ENCODE results near the gene PRXL2C. TPM values are rescaled to one million over a fixed set of nuclear protein-coding genes. Genes with fewer than 3 reads are reported as not detected.
A peak's percentile ranks its signal among the peaks of the same experiment; 100 is the strongest.

PRXL2C gene
- polyA plus RNA-seq, 1 of the 3 experiments (the other 2 are of a cell fraction) = 8.4 TPM

DNA sequence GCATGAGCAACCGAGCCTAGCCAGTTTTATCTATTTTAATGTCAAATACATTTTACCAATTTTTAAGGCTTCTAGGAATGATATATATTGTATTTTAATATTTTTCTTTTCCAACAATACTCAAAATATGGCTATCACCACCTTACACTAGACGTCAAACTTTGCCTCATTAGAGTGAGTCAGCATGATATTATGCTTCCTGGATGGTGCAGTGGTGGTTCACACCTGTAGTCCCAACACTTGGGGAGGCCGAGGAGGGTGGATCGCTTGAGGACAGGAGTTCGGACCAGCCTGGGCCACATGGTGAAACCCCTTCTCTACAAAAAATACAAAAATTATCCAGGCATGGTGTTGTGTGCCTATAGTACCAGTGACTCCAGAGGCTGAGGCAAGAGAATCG is 28.2 kb downstream of the PRXL2C start:
- no peak for DNase-seq
- no peaks in the 10 kb centered on the region for H3K27me3 ChIP-seq (ENCODE audit: insufficient read depth)
- H3K4me3 ChIP-seq (ENCODE audit: low read depth in 2 of 2, low read length in 1 of 2) = no peak overlapping the region
- WGBS (ENCODE audit: low lambda C conversion rate) = 82% methylated on average over 6 of the region's 6 CpGs
- no peaks in the 10 kb centered on the region for H3F3A ChIP-seq (replicated peaks; ENCODE audit: insufficient read depth)
- CTCF ChIA-PET = no interaction called here
- H4K20me1 ChIP-seq (ENCODE audit: insufficient read depth) = no peaks in the 10 kb centered on the region
- H3K4me2 ChIP-seq = no peak overlapping the region
- H2AFZ ChIP-seq (ENCODE audit: low read depth) = no peak overlapping the region
- TF ChIP-seq SIN3A (IDR thresholded peaks at IDR 0.05; ENCODE audit: borderline replicate concordance, low read depth, low read length) = no peak
- TF ChIP-seq, protein P1, sequence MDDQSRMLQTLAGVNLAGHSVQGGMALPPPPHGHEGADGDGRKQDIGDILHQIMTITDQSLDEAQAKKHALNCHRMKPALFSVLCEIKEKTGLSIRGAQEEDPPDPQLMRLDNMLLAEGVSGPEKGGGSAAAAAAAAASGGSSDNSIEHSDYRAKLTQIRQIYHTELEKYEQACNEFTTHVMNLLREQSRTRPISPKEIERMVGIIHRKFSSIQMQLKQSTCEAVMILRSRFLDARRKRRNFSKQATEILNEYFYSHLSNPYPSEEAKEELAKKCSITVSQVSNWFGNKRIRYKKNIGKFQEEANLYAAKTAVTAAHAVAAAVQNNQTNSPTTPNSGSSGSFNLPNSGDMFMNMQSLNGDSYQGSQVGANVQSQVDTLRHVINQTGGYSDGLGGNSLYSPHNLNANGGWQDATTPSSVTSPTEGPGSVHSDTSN (IDR thresholded peaks at IDR 0.05) = no peak
- TF ChIP-seq, protein P2, sequence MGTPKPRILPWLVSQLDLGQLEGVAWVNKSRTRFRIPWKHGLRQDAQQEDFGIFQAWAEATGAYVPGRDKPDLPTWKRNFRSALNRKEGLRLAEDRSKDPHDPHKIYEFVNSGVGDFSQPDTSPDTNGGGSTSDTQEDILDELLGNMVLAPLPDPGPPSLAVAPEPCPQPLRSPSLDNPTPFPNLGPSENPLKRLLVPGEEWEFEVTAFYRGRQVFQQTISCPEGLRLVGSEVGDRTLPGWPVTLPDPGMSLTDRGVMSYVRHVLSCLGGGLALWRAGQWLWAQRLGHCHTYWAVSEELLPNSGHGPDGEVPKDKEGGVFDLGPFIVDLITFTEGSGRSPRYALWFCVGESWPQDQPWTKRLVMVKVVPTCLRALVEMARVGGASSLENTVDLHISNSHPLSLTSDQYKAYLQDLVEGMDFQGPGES (IDR thresholded peaks at IDR 0.05; ENCODE audit: low read depth, low read length) = no peak
- no peak for TF ChIP-seq RCOR1 (IDR thresholded peaks at IDR 0.05; ENCODE audit: low read length)
- TF ChIP-seq RAD21 (IDR thresholded peaks at IDR 0.05; ENCODE audit: low read length) = no peak
- TF ChIP-seq JUND (IDR thresholded peaks at IDR 0.05) = no peak
- TF ChIP-seq CHD2 (IDR thresholded peaks at IDR 0.05; ENCODE audit: low read length, partially characterized antibody) = no peak
- no peak for TF ChIP-seq SMC3 (IDR thresholded peaks at IDR 0.05; ENCODE audit: low read depth, low read length)
- TF ChIP-seq RFX5 (IDR thresholded peaks at IDR 0.05; ENCODE audit: low read length) = no peak
- TF ChIP-seq MAX (IDR thresholded peaks at IDR 0.05; ENCODE audit: low read depth) = no peak
- TF ChIP-seq EZH2phosphoT487 (IDR thresholded peaks at IDR 0.05; ENCODE audit: borderline replicate concordance, low read depth) = no peak
- TF ChIP-seq FOXJ3 (CRISPR knock-in tag; IDR thresholded peaks at IDR 0.05) = no peak
- no peak for TF ChIP-seq FOXM1 (IDR thresholded peaks at IDR 0.05; ENCODE audit: low read depth)
- no peak for TF ChIP-seq TEAD4 (IDR thresholded peaks at IDR 0.05; ENCODE audit: borderline replicate concordance, insufficient read depth)
- H3K4me1 ChIP-seq (ENCODE audit: control insufficient read depth in 1 of 2, insufficient read depth in 2 of 2, low read depth in 1 of 2, low read length in 1 of 2) = no peaks in the 10 kb centered on the region
- no peaks in the 10 kb centered on the region for H3K36me3 ChIP-seq (replicated peaks in 1 of 2; ENCODE audit: control insufficient read depth in 1 of 2, insufficient read depth in 2 of 2, low read length in 1 of 2)
- H3K9me2 ChIP-seq = no peaks in the 10 kb centered on the region
- H3K79me2 ChIP-seq (ENCODE audit: insufficient read depth) = no peaks in the 10 kb centered on the region
- POLR2A ChIA-PET = no interaction called here
- no peaks in the 10 kb centered on the region for H3K9me3 ChIP-seq
- no peak overlapping the region for H3K27ac ChIP-seq (ENCODE audit: low read depth in 2 of 2, low read length in 1 of 2)
- H3K9ac ChIP-seq = no peak overlapping the region

DNA sequence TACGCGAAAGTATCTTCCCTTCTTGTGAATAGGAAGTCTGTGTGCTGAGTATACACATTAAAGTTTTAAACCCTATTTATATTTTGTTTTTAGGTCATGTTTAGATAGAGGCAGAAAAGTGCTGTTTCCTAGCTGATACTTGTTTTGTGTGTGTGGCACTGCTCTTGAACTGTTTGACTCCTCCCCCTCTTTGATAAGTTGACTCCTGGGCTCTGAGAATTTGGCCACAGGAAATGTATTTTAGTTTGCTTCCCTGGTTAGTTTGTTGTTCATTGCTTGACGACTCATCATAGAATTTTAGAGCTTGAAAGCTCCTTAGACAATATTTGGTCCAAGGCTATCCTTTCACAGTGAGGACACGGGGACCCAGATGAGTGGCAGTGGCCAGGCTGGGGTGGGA is 33.5 kb downstream of the PRXL2C start:
- H3K27me3 ChIP-seq (ENCODE audit: insufficient read depth) = no peaks in the 10 kb centered on the region
- H4K20me1 ChIP-seq (ENCODE audit: insufficient read depth) = peaks cover 10% of the 10 kb centered on the region
- TF ChIP-seq, protein P3, sequence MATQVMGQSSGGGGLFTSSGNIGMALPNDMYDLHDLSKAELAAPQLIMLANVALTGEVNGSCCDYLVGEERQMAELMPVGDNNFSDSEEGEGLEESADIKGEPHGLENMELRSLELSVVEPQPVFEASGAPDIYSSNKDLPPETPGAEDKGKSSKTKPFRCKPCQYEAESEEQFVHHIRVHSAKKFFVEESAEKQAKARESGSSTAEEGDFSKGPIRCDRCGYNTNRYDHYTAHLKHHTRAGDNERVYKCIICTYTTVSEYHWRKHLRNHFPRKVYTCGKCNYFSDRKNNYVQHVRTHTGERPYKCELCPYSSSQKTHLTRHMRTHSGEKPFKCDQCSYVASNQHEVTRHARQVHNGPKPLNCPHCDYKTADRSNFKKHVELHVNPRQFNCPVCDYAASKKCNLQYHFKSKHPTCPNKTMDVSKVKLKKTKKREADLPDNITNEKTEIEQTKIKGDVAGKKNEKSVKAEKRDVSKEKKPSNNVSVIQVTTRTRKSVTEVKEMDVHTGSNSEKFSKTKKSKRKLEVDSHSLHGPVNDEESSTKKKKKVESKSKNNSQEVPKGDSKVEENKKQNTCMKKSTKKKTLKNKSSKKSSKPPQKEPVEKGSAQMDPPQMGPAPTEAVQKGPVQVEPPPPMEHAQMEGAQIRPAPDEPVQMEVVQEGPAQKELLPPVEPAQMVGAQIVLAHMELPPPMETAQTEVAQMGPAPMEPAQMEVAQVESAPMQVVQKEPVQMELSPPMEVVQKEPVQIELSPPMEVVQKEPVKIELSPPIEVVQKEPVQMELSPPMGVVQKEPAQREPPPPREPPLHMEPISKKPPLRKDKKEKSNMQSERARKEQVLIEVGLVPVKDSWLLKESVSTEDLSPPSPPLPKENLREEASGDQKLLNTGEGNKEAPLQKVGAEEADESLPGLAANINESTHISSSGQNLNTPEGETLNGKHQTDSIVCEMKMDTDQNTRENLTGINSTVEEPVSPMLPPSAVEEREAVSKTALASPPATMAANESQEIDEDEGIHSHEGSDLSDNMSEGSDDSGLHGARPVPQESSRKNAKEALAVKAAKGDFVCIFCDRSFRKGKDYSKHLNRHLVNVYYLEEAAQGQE (IDR thresholded peaks at IDR 0.05; ENCODE audit: low read depth, low read length) = no peak
- TF ChIP-seq TCF12 (IDR thresholded peaks at IDR 0.05) = no peak
- no peak for TF ChIP-seq RCOR1 (IDR thresholded peaks at IDR 0.05; ENCODE audit: low read length)
- TF ChIP-seq NFIC (IDR thresholded peaks at IDR 0.05; ENCODE audit: borderline replicate concordance) = no peak
- no peak for TF ChIP-seq CHD2 (IDR thresholded peaks at IDR 0.05; ENCODE audit: low read length, partially characterized antibody)
- no peak for TF ChIP-seq EP300 (IDR thresholded peaks at IDR 0.05; ENCODE audit: borderline replicate concordance in 1 of 2, low read depth in 1 of 2, low read length in 1 of 2)
- no peak for TF ChIP-seq TEAD4 (IDR thresholded peaks at IDR 0.05; ENCODE audit: borderline replicate concordance, insufficient read depth)
- H3K27ac ChIP-seq (ENCODE audit: low read depth in 2 of 2, low read length in 1 of 2) = no peak overlapping the region
- peak overlapping the region; percentile 68; the same call in 1 of the 2 replicates for H2AFZ ChIP-seq (ENCODE audit: low read depth)
- peaks cover 0 to 11% of the 10 kb centered on the region in 2 experiments; a peak in 1 of 4 replicates for H3K4me1 ChIP-seq (ENCODE audit: control insufficient read depth in 1 of 2, insufficient read depth in 2 of 2, low read depth in 1 of 2, low read length in 1 of 2)
- H3F3A ChIP-seq (replicated peaks; ENCODE audit: insufficient read depth) = peaks cover 16% of the 10 kb centered on the region
- no peaks in the 10 kb centered on the region for H3K9me2 ChIP-seq
- H3K4me2 ChIP-seq = no peak overlapping the region
- no peak for DNase-seq
- WGBS (ENCODE audit: low lambda C conversion rate) = 80% methylated on average over 4 of the region's 4 CpGs
- H3K9me3 ChIP-seq = no peaks in the 10 kb centered on the region
- ChIA-PET CTCF (no interaction called here), POLR2A (no interaction called here)
- no peak overlapping the region for H3K4me3 ChIP-seq (ENCODE audit: low read depth in 2 of 2, low read length in 1 of 2)
- H3K9ac ChIP-seq = no peak overlapping the region
- H3K36me3 ChIP-seq (replicated peaks in 1 of 2; ENCODE audit: control insufficient read depth in 1 of 2, insufficient read depth in 2 of 2, low read length in 1 of 2) = no peaks in the 10 kb centered on the region
- H3K79me2 ChIP-seq (ENCODE audit: insufficient read depth) = peaks cover 22% of the 10 kb centered on the region
